ENCODE measurements around the gene CEP128. TPM values are rescaled to one million over a fixed set of nuclear protein-coding genes. Genes with fewer than 3 reads are reported as not detected.

Gene CEP128
- total RNA-seq, 1 experiment from 2014 or later: 16.7 TPM

DNA sequence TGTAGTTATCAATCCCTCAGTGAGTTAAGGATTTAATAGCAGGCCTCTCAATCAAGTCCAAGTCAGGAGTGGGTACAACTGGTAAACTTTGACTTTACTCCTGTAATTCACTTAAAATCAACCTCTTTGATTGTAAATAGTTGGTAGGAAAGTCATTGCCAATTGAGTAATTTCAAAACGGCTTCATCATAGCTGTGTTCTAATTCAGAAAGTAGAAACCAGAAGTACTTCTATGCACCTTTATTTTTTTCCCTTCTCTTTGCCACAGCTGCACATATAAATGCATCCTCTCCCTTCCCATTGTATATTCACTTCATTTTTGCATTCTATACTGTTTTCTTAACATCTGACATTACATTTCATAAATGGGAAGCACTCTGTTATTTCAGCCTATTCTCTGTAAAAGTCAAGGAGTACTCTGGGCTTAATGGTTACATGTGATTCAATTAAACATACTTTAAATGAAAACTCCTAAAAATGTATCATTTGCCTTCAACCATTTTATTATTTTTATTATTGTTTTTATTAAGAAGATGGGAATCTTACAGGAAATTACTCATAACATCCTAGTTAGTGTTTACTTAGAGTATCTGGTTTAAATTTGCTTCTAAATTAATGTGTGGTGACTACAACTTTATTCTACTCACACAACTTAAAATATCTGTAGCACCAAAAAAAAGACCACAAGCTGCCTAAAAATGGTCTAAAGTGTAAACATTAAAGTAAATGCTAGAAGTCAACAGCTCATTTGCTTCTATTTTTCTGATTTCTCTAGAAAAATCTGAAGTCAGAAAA is 171.2 kb downstream of the CEP128 start:
- TF ChIP-seq, protein P1, sequence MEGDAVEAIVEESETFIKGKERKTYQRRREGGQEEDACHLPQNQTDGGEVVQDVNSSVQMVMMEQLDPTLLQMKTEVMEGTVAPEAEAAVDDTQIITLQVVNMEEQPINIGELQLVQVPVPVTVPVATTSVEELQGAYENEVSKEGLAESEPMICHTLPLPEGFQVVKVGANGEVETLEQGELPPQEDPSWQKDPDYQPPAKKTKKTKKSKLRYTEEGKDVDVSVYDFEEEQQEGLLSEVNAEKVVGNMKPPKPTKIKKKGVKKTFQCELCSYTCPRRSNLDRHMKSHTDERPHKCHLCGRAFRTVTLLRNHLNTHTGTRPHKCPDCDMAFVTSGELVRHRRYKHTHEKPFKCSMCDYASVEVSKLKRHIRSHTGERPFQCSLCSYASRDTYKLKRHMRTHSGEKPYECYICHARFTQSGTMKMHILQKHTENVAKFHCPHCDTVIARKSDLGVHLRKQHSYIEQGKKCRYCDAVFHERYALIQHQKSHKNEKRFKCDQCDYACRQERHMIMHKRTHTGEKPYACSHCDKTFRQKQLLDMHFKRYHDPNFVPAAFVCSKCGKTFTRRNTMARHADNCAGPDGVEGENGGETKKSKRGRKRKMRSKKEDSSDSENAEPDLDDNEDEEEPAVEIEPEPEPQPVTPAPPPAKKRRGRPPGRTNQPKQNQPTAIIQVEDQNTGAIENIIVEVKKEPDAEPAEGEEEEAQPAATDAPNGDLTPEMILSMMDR (IDR thresholded peaks at IDR 0.05; ENCODE audit: insufficient read depth in 1 of 2, low read depth in 1 of 2, low read length in 1 of 2, severe bottlenecking in 1 of 2, unreplicated experiment in 1 of 2): no peak

DNA sequence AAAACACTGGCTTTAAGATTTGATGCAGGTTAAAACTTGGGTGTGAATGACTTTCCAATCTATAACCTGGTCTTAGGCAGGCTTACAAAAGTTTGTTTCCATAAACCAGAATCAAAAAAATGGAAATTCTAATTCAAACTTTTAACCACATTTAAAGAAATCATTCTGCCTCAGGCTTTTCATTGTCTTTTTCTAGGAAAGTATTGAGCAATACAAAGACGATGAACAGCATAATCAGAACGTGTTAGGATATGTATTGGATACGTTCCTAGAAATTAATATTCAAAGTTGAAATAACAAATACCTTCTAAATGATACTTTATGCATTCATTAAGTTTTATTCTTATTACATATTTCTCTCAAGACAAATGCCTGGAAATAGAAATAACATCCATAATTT is 172.9 kb downstream of the CEP128 start:
- Mint-ChIP-seq H3K27me3 (ENCODE audit: insufficient read depth, unreplicated experiment) (no peaks in the 10 kb centered on the region), H3K27ac (ENCODE audit: unreplicated experiment) (no peak overlapping the region), H3K36me3 (ENCODE audit: insufficient read depth, unreplicated experiment) (no peaks in the 10 kb centered on the region), H3K9me3 (ENCODE audit: unreplicated experiment) (no peaks in the 10 kb centered on the region), H3K4me1 (ENCODE audit: low read depth, unreplicated experiment) (peaks cover 6% of the 10 kb centered on the region), H3K4me3 (ENCODE audit: unreplicated experiment) (no peak overlapping the region)
- ChIA-PET CTCF (no interaction called here), POLR2A (no interaction called here)
- intact Hi-C loops (cut with micrococcal nuclease; ENCODE audit: unreplicated experiment): no loop called here
- DNase-seq: no peak
- H3K4me3 ChIP-seq (ENCODE audit: low read depth, low read length): no peak overlapping the region
- TF ChIP-seq, protein P1 (IDR thresholded peaks at IDR 0.05; ENCODE audit: insufficient read depth in 1 of 2, low read depth in 1 of 2, low read length in 1 of 2, severe bottlenecking in 1 of 2, unreplicated experiment in 1 of 2): no peak
- no peaks in the 10 kb centered on the region for H3K9me3 ChIP-seq
- no peaks in the 10 kb centered on the region for H3K27me3 ChIP-seq (replicated peaks; ENCODE audit: control insufficient read depth, insufficient read depth, low read length)
- no TSS peak for BruUV-seq (replicated peaks)
- no peaks in the 10 kb centered on the region for H3K36me3 ChIP-seq (ENCODE audit: control insufficient read depth, insufficient read depth, low read length)
- H3K4me1 ChIP-seq: no peaks in the 10 kb centered on the region

More for the DNA sequence above, 171.2 kb downstream of the CEP128 start:
- Mint-ChIP-seq H3K4me3 (ENCODE audit: unreplicated experiment) (no peak overlapping the region), H3K27ac (ENCODE audit: unreplicated experiment) (no peak overlapping the region), H3K36me3 (ENCODE audit: insufficient read depth, unreplicated experiment) (no peaks in the 10 kb centered on the region), H3K27me3 (ENCODE audit: insufficient read depth, unreplicated experiment) (no peaks in the 10 kb centered on the region), H3K9me3 (ENCODE audit: unreplicated experiment) (no peaks in the 10 kb centered on the region), H3K4me1 (ENCODE audit: low read depth, unreplicated experiment) (no peaks in the 10 kb centered on the region)
- Histone ChIP-seq H3K27me3 (replicated peaks; ENCODE audit: control insufficient read depth, insufficient read depth, low read length) (no peaks in the 10 kb centered on the region), H3K36me3 (ENCODE audit: control insufficient read depth, insufficient read depth, low read length) (no peaks in the 10 kb centered on the region), H3K9me3 (no peaks in the 10 kb centered on the region), H3K4me3 (ENCODE audit: low read depth, low read length) (no peak overlapping the region), H3K4me1 (no peaks in the 10 kb centered on the region)
- intact Hi-C loops (cut with micrococcal nuclease; ENCODE audit: unreplicated experiment): no loop called here
- BruUV-seq (replicated peaks): no TSS peak
- ChIA-PET POLR2A (no interaction called here), CTCF (no interaction called here)
- no peak for DNase-seq

DNA sequence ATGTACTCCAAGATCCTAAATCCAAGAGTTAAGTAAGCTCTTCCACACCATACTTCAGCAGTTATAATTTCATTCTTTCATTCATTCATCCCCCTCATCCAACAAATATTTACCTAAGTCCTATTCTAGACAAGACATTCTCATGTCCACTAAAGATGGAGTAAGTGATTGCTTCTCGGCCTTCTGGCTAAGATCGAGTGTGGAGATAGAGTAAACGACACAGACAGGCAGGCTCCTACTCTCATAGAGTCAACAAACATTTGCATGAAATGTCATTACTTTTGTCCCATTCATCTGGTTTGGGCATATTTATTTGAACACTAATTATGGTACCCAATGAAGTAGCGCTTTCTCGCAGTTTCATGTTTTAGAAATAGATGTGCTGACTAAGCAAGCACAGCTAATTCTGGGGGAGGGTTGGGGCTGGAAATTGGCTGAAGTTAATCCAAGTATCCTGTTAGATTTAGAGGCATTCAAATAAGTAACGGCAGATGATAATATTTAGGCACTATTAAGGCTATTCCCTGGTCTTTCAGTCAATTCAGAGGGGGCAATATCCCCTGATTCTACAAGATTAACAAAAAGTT is 176.5 kb downstream of the CEP128 start:
- no peak overlapping the region for H3K27ac Mint-ChIP-seq (ENCODE audit: unreplicated experiment)
- no peaks in the 10 kb centered on the region for H3K27me3 Mint-ChIP-seq (ENCODE audit: insufficient read depth, unreplicated experiment)
- Histone ChIP-seq H3K36me3 (ENCODE audit: control insufficient read depth, insufficient read depth, low read length) (no peaks in the 10 kb centered on the region), H3K4me3 (ENCODE audit: low read depth, low read length) (no peak overlapping the region), H3K4me1 (no peaks in the 10 kb centered on the region), H3K9me3 (no peaks in the 10 kb centered on the region), H3K27me3 (replicated peaks; ENCODE audit: control insufficient read depth, insufficient read depth, low read length) (no peaks in the 10 kb centered on the region)
- POLR2A ChIA-PET: no interaction called here
- CTCF ChIA-PET: no interaction called here
- DNase-seq: no peak
- intact Hi-C loops (cut with micrococcal nuclease; ENCODE audit: unreplicated experiment): no loop called here
- no TSS peak for BruUV-seq (replicated peaks)
- TF ChIP-seq, protein P1 (IDR thresholded peaks at IDR 0.05; ENCODE audit: insufficient read depth in 1 of 2, low read depth in 1 of 2, low read length in 1 of 2, severe bottlenecking in 1 of 2, unreplicated experiment in 1 of 2): no peak
- peaks cover 6% of the 10 kb centered on the region for H3K4me1 Mint-ChIP-seq (ENCODE audit: low read depth, unreplicated experiment)
- no peaks in the 10 kb centered on the region for H3K9me3 Mint-ChIP-seq (ENCODE audit: unreplicated experiment)
- H3K4me3 Mint-ChIP-seq (ENCODE audit: unreplicated experiment): no peak overlapping the region
- no peaks in the 10 kb centered on the region for H3K36me3 Mint-ChIP-seq (ENCODE audit: insufficient read depth, unreplicated experiment)

All from Caco-2 (cell line).